Cardiac muscle cell (in vitro differentiated cells and primary cell): ENCODE results near the gene CR1L. TPM values are rescaled to one million over a fixed set of nuclear protein-coding genes. Genes with fewer than 3 reads are reported as not detected.

ENCODE experiments used
- DNase-seq, 2 donors: peaks; one replicate each; pipeline versions ENCODE4 v3.0.0 to v3.0.0-alpha.2; 2010 to 2017; ENCODE audit warnings: low read depth in 1 of 2, low spot score in 1 of 2
- H3K27ac ChIP-seq: fragments of 200-600 bp; sonication (generic); 2 replicates; pipeline ENCODE4 v1.5.1; 2016
- H3K27me3 ChIP-seq: fragments of 200-600 bp; sonication (generic); 2 replicates; pipeline ENCODE4 v1.6.0; 2016; ENCODE audit warnings: control low read depth
- H3K36me3 ChIP-seq: fragments of 200-600 bp; sonication (generic); 2 replicates; pipeline ENCODE4 v1.5.1; 2016; ENCODE audit warnings: control low read depth
- H3K4me1 ChIP-seq: fragments of 200-600 bp; sonication (generic); 2 replicates; pipeline ENCODE4 v1.8.1; 2017; ENCODE audit warnings: low read depth, mild to moderate bottlenecking, mixed run types
- H3K4me3 ChIP-seq: fragments of 200-600 bp; sonication (generic); 2 replicates; pipeline ENCODE4 v1.5.1; 2016; ENCODE audit warnings: mild to moderate bottlenecking
- H3K9me3 ChIP-seq: fragments of 200-600 bp; sonication (generic); 2 replicates; pipeline ENCODE4 v1.5.1; 2017; ENCODE audit warnings: low read depth, mild to moderate bottlenecking, control low read depth
- polyA plus RNA-seq: library from polyadenylated mRNA; unstranded; fragments of >200 nt; fragmentation: Nextera tagmentation; extraction: Ambion mirVana; gene quantifications from 2 replicates; pipeline ENCODE4 v1.2.1, GENCODE V29; 2016
- total RNA-seq: library from RNA; depleted of rRNA; stranded (reverse); fragments of >200 nt; gene quantifications from 2 replicates; pipeline ENCODE4 v1.2.3, GENCODE V29; 2016
- TF ChIP-seq, protein P1 (sequence below): IDR thresholded peaks from 2 replicates; pipeline ENCODE4 v1.5.1; 2012; ENCODE audit warnings: low read depth, mild to moderate bottlenecking, low read length

Gene CR1L
- total and polyA plus RNA-seq, 2 experiments from 2014 or later = not detected

- Histone ChIP-seq H3K27me3 (no peaks in the 10 kb centered on the region), H3K4me3 (peak overlapping the region; percentile 82), H3K9me3 (no peaks in the 10 kb centered on the region), H3K27ac (peak overlapping the region; percentile 95), H3K4me1 (peaks cover 26% of the 10 kb centered on the region), H3K36me3 (peaks cover 4% of the 10 kb centered on the region)
- DNase-seq = peak; percentile 12 to 40
- TF ChIP-seq, protein P1, sequence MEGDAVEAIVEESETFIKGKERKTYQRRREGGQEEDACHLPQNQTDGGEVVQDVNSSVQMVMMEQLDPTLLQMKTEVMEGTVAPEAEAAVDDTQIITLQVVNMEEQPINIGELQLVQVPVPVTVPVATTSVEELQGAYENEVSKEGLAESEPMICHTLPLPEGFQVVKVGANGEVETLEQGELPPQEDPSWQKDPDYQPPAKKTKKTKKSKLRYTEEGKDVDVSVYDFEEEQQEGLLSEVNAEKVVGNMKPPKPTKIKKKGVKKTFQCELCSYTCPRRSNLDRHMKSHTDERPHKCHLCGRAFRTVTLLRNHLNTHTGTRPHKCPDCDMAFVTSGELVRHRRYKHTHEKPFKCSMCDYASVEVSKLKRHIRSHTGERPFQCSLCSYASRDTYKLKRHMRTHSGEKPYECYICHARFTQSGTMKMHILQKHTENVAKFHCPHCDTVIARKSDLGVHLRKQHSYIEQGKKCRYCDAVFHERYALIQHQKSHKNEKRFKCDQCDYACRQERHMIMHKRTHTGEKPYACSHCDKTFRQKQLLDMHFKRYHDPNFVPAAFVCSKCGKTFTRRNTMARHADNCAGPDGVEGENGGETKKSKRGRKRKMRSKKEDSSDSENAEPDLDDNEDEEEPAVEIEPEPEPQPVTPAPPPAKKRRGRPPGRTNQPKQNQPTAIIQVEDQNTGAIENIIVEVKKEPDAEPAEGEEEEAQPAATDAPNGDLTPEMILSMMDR = no peak
Observed at GRCh38 chr1:207752456-207752998, 107.6 kb downstream of the CR1L start.

GRCh38 chr1:207753611-207754010 lies 108.7 kb downstream of the CR1L start:
- no peaks in the 10 kb centered on the region for H3K27me3 ChIP-seq
- peak overlapping the region; percentile 82 for H3K4me3 ChIP-seq
- H3K9me3 ChIP-seq = no peaks in the 10 kb centered on the region
- DNase-seq = no peak
- H3K27ac ChIP-seq = no peak overlapping the region
- H3K36me3 ChIP-seq = peaks cover 11% of the 10 kb centered on the region
- H3K4me1 ChIP-seq = peaks cover 26% of the 10 kb centered on the region
- TF ChIP-seq, protein P1 = no peak

DNA sequence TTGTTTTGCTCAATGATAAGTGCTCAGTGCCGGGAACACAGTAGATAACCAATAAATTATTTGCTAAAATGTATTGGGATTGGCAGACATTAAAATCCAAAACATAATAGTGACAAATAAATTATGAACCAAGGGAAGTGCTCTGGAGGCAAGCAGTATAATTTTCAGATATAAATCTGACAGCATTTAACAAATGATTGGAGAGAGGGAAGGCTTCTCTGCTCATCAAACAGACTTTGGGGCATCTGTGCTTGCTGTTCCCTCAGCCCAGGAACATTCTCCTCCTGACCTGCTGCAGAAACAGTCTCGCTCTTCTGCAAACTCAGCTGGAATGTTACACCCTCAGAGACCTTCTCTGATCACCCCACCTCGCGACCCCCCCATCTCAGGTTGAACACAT lies 109.1 kb downstream of the CR1L start:
- Histone ChIP-seq H3K9me3 (no peaks in the 10 kb centered on the region), H3K4me3 (no peak overlapping the region), H3K27me3 (no peaks in the 10 kb centered on the region), H3K4me1 (peaks cover 26% of the 10 kb centered on the region), H3K36me3 (peaks cover 13% of the 10 kb centered on the region), H3K27ac (no peak overlapping the region)
- TF ChIP-seq, protein P1 = no peak
- no peak for DNase-seq

DNA sequence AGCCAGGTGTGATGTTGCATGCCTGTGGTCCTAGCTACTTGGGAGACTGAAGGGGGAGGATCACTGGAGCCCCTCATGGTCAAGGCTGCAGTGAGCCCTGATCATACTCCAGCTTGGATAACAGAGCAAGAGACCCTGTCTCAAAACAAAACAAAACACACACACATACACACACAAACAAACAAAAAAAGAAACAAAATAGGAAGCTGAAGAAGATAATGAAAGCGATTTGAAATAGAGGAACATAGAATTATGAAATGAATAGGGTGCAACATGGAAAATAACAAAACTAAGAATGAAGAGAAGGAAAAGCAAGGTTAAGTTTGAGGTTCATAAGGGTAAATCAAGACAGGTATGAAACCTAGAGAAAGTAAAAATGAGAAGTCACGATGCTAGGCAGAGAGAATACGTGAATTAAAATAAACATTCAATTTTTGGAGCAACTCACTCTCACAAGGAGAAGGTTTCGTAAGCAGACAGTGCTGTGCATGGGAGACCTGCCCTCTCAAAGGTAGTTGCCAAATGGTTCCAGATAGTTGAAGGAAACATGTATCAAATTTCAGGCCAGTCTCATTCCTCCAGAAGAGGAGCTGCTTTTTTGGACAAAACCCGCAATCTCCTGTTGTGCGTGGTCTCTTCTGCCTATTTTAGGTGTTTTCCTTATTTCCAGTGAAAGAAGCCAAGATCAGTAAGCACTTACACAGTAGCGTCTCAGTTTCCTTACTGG lies 110.2 kb downstream of the CR1L start:
- TF ChIP-seq, protein P1 = no peak
- peak; percentile 7 to 18 for DNase-seq
- Histone ChIP-seq H3K27me3 (no peaks in the 10 kb centered on the region), H3K36me3 (peaks cover 19% of the 10 kb centered on the region), H3K4me3 (no peak overlapping the region), H3K4me1 (peaks cover 26% of the 10 kb centered on the region), H3K9me3 (no peaks in the 10 kb centered on the region), H3K27ac (no peak overlapping the region)

- Histone ChIP-seq H3K4me1 (peaks cover 26% of the 10 kb centered on the region), H3K27me3 (no peaks in the 10 kb centered on the region), H3K9me3 (no peaks in the 10 kb centered on the region), H3K36me3 (peaks cover 25% of the 10 kb centered on the region), H3K27ac (no peak overlapping the region), H3K4me3 (no peak overlapping the region)
- TF ChIP-seq, protein P1 = no peak
- DNase-seq = no peak
Observed at GRCh38 chr1:207755846-207756693, 111.1 kb downstream of the CR1L start.
